Ishikawa (cell line): Measurements from ENCODE around the gene NFE2L1.

ENCODE experiments used
- CREB1 ChIP-seq: IDR thresholded peaks from 2 replicates; pipeline ENCODE4 v1.6.1; 2012; ENCODE audit warnings: low read depth
- EP300 ChIP-seq: IDR thresholded peaks from 2 replicates; pipeline ENCODE4 v1.6.1; 2012; ENCODE audit warnings: borderline replicate concordance
- FOXM1 ChIP-seq: IDR thresholded peaks from 2 replicates; pipeline ENCODE4 v1.6.1; 2012; ENCODE audit warnings: low read depth, borderline replicate concordance
- MAX ChIP-seq: IDR thresholded peaks from 2 replicates; pipeline ENCODE4 v1.6.1; 2012
- NFIC ChIP-seq: IDR thresholded peaks from 2 replicates; pipeline ENCODE4 v1.6.1; 2012
- RAD21 ChIP-seq: IDR thresholded peaks from 2 replicates; pipeline ENCODE4 v1.6.1; 2012; ENCODE audit warnings: low read depth
- REST ChIP-seq: IDR thresholded peaks from 2 replicates; pipeline ENCODE4 v1.6.1; 2012; ENCODE audit warnings: low read depth, mild to moderate bottlenecking
- TCF12 ChIP-seq: IDR thresholded peaks from 2 replicates; pipeline ENCODE4 v1.6.1; 2012; ENCODE audit warnings: low read depth
- USF1 ChIP-seq: IDR thresholded peaks from 2 replicates; pipeline ENCODE4 v1.6.1; 2012
- YY1 ChIP-seq: IDR thresholded peaks from 2 replicates; pipeline ENCODE4 v1.6.1; 2012; ENCODE audit warnings: low read depth

- TF ChIP-seq CREB1 (no peak), REST (no peak), USF1 (no peak), RAD21 (peak; percentile 45; the same call in 1 of the 2 replicates), FOXM1 (no peak), EP300 (no peak), MAX (no peak), TCF12 (no peak), YY1 (no peak), NFIC (no peak)
These were observed 36.6 kb upstream of the NFE2L1 start for GRCh38 chr17:48011405-48012150.
